NCI-H128 (cell line): ENCODE data around the gene GAN.

ENCODE experiments used
- DNase-seq: peaks from one replicate; lab custom pipeline; 2025; ENCODE audit not compliant: unreplicated experiment; lab: John Stamatoyannopoulos, UW

GAN gene

GRCh38 chr16:81314603-81315270 is at the start of gene GAN:
Gene GAN (plus strand): TSS chr16:81314962. CDS start chr16:81315114, 152 bp downstream.
- DNase-seq, result peak; percentile 47

- DNase-seq, result no peak
These were observed 49.7 kb upstream of the GAN start for GRCh38 chr16:81265052-81265451.

- DNase-seq, result no peak
These were observed 48.9 kb upstream of the GAN start for GRCh38 chr16:81265658-81266451.

GRCh38 chr16:81266680-81267095 is 48.1 kb upstream of the GAN start:
- DNase-seq, result no peak

- DNase-seq, result no peak
These were observed 46.3 kb upstream of the GAN start for GRCh38 chr16:81268509-81268908.

- no peak for DNase-seq
These were observed 41.4 kb upstream of the GAN start for GRCh38 chr16:81273223-81273950.

- no peak for DNase-seq
These were observed 39.7 kb upstream of the GAN start for GRCh38 chr16:81275064-81275532.

- DNase-seq, result no peak
These were observed 39.0 kb upstream of the GAN start for GRCh38 chr16:81275795-81276194.

- DNase-seq, result no peak
These were observed 38.4 kb upstream of the GAN start for GRCh38 chr16:81276323-81276722.

GRCh38 chr16:81277541-81278080 is 37.2 kb upstream of the GAN start:
- DNase-seq, result no peak

GRCh38 chr16:81278526-81278925 is 36.2 kb upstream of the GAN start:
- no peak for DNase-seq

GRCh38 chr16:81279392-81279791 is 35.4 kb upstream of the GAN start:
- no peak for DNase-seq

GRCh38 chr16:81280393-81280792 is 34.4 kb upstream of the GAN start:
- no peak for DNase-seq

GRCh38 chr16:81283044-81283443 is 31.7 kb upstream of the GAN start:
- no peak for DNase-seq

GRCh38 chr16:81284995-81285600 is 29.7 kb upstream of the GAN start:
- no peak for DNase-seq

- DNase-seq, result no peak
These were observed 28.6 kb upstream of the GAN start for GRCh38 chr16:81286190-81286589.

- no peak for DNase-seq
These were observed 23.6 kb upstream of the GAN start for GRCh38 chr16:81291117-81291516.

GRCh38 chr16:81292936-81293335 is 21.8 kb upstream of the GAN start:
- no peak for DNase-seq

GRCh38 chr16:81293909-81294802 is 20.6 kb upstream of the GAN start:
- DNase-seq, result no peak

- DNase-seq, result no peak
These were observed 18.1 kb upstream of the GAN start for GRCh38 chr16:81296631-81297030.
